ENCODE measurements around the gene POMT1.
"Not testable (repeated sequence)": the region's sequence is repeated elsewhere in the genome, so short reads cannot be mapped to it uniquely, and the experiment has no call there.

POMT1 gene

DNA sequence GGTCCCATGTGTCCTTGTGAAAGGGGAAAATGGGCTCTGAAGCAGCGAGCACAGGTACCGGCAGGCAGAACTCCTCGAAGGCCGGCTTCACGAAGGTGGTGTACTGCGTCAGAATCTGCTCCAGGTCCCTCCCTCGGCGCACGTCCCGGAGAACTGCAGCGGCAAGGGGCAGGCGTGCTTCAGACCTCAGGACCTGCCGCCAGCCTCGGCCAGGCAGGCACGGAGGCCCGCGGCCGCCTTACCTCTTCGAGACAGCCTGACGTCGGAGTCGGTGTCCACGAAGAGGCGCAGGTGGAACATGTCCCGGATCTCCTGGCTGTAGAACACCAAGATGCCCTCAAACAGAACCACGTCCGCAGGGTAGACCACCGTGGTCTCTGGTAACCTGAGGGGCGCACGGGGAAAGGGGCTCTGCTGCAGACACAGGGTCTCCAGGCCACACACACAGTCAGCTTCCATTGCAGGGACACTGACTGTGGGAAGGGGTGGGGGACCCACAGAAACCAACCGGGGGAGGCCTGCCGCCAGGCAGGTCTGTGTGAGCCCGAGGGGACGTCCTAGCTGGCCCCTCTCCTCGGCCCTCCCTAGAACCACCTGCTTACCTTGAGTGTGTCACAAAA lies 26.3 kb downstream of the POMT1 start:
- DNase-seq, result no peak

DNA sequence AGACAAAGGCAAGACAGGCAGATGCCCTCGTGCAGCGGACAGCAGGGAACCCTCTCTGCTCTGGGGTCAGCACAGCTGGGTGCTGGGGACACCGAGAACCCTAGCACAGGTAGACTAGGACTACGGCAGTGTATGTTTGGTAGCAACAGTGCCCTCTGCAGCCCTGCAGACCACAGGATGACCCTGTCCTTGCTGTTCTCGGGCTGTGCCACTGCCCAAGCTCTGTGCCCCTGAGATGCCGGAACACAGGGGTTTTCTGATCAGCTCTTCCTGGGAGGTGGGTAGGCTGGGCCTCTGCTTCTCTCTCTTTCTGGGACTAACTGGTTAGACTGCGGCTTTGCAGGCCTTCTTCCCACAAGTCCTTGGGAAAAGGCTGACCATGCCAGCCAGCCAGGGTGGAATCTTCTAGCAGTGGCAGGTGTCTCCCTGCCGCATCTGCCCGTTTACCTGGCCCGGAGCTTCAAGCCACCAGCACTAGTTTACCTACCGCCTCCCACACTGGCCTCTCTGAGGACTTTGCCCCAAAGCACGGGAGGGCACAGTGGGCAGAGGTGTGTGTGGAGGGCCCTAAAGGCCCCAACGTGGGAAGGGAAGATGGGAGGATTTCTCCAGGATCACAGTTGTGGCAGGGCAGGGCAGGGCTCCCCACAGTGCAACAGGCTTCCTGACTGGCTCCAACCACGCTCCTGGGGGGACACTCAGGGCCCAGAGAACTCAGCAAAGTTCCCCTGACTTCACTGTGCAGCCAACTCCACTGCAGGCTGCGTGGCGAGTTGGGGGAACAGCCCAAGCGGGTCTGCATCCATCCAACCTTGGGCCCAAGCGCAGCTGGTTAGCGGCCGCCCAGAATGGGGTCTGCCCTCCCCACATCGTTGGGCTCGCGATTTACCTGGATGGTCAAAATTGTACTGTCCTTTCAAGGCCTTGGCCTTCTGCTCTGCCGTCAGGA lies 27.2 kb downstream of the POMT1 start:
- DNase-seq, result no peak

DNA sequence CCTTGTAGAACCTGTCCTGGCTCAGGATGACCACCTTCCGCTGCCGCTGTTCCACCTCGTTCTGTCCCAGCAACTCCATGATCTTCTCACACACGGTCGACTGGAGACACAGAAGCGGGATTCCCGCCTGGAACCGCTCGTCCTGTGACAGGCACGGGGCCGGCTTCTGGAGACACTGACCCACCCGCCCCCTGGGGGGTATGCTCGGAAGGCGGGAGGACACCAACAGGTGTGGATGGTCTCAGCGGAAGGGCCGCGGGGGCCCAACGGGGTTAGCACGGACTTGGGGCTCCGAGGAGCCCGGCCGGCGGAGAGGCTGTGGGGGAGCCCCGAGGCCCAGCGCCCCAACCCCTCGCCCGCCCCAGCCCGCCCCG lies 27.8 kb downstream of the POMT1 start:
- DNase-seq, result peak; percentile 23 to 41

DNA sequence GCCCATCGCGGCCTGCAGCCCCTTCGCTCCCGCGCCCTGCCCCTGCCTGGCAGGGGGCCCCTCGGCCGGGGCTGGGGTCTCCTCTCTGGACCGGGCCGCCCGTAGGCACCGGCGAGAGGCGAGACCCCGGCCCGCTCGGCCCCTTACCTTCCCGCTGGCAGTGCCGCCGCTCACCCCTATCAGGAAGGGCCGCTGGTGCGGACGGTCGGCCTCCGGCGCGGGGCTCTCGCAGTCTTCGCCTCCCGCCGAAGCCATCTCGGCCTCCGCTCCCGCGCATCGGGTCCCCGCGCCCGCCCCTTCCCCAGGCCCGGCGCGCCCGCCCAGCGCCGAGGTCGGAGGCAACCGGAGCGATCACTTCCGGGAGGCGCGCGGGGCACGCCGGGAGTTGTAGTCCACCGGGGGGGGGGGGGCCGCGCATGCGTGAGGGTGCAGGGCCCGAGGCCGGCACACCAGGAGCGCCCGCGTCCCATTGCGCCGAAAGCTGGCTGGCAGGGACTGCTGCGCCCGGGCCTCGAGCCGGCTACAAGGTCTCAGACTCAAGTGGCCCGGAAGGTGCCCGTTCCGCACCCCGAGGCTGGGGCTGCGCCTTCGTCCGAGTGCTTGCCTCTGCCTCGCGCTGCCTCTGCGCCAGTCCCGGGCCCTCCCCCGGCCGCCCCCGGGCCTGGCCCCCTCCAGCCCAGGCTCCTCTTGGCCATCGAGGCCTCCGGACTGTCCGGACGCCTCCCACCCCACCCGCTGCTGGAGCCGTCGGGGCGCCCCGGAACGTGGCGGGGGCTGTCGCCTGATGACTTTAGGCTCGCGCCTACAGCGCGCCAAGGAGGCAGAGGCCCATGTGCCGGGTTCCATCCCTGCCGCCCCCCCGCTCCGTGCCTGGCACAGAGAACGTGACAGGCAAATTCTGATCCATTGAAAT lies 28.5 kb downstream of the POMT1 start, which contains the start of gene UCK1:
Gene UCK1, minus strand, starts transcription at position 344 of the 913 bp plus-strand sequence. Its CDS starts 89 bp downstream, at position 255.
- DNase-seq, result peak; percentile 72 to 77

GRCh38 chr9:131534721-131535237 lies 32.1 kb downstream of the POMT1 start:
- no peak for DNase-seq

GRCh38 chr9:131537946-131538345 lies 35.2 kb downstream of the POMT1 start:
- DNase-seq, result no peak

DNA sequence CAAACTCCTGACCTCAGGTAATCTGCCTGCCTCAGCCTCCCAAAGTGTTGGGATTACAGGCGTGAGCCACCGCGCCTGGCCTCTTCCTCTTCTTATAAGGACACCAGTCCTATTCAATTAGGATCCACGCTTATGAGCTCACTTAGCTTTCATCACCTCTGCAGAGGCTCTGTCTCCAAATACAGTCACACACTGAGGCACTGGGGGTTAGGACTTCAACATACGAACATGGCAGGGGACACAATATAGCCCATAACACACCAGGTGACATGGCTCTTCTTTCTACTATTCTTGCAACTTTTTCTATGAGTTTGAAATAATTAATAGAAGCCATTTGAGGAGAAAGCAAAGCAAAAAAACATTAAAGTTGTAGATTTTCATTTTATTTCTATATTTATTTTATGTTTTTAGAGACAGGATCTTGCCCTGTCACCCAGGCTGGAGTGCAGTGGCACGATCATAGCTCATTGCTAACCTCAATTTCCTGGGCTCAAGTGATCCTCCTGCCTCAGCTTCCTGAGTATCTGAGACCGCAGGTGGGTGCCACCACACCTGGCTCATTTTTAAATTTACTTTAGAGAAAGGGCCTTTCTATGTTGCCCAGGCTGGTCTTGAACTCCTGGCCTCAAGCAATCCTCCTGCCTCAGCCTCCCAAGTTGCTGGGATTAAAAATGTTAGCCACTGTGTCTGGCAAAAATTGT lies 36.7 kb downstream of the POMT1 start:
- no peak for DNase-seq

- no peak for DNase-seq
Observed at GRCh38 chr9:131543141-131543540, 40.4 kb downstream of the POMT1 start.

DNA sequence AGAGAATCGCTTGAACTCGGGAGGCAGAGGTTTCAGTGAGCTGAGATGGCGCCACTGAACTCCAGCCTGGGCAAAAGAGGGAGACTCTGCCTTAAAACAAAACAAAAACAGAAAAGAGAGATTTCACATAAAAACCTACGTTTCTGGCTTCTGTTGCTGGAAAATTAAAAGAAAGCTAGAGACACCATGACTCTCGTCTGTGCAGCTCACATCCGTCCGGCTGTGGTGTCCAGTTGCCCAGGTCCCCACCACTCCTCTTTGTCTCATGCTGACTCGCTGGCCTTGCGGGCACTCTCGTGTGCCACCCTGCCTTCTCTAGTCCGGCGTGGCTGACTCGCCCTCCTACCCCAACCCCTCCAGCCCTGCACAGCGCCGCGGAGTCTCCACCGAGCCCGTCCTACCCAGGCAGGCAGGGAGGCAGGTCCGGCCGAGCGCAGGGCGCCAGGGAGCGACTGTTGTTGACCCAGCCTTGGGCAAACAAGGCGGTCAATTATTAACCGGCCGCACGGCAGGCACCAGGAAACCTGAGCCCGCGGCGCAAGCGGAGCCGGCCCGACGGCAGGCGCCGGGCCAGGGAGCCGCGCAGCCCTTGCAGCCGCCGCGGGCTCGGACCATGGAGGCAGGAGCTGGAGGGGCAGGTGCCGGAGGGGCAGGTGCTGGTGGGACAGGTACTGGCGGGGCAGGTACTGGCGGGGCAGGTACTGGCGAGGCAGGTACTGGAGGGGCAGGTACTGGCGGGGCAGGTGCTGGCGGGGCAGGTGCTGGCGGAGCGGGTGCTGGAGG lies 42.5 kb downstream of the POMT1 start, which contains the start of gene PRRT1B:
Gene PRRT1B, plus strand, starts transcription at position 521 of the 783 bp plus-strand sequence. Its CDS starts 93 bp downstream, at position 614.
- no peak for DNase-seq

DNA sequence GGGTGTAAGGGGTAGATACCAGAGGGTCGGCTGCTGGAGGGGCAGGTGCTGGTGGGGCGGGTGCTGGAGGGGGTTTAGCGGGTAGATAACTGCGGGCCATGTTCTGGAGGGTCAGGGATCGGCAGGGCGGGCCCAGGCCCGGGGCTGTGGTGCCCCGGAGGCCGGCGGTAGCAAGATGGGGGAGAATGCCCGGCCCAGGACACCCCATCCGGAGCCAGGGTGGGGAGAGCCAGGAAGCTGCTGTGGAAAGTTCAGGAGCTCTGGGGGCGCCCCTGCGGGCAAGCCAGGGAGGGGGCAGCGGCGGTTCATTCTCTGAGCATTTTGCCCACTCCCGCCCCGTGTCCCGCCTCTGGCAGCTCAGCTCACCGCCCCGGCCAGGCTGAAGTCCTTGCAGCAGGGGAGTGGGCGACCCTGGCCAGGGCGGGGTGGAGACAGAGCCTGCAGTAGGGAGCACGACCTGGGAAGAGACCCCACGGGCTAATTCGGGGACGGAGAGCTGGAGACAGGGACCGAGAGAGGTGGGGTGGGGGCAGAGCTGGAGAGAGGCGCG lies 43.1 kb downstream of the POMT1 start:
- DNase-seq, result no peak

DNA sequence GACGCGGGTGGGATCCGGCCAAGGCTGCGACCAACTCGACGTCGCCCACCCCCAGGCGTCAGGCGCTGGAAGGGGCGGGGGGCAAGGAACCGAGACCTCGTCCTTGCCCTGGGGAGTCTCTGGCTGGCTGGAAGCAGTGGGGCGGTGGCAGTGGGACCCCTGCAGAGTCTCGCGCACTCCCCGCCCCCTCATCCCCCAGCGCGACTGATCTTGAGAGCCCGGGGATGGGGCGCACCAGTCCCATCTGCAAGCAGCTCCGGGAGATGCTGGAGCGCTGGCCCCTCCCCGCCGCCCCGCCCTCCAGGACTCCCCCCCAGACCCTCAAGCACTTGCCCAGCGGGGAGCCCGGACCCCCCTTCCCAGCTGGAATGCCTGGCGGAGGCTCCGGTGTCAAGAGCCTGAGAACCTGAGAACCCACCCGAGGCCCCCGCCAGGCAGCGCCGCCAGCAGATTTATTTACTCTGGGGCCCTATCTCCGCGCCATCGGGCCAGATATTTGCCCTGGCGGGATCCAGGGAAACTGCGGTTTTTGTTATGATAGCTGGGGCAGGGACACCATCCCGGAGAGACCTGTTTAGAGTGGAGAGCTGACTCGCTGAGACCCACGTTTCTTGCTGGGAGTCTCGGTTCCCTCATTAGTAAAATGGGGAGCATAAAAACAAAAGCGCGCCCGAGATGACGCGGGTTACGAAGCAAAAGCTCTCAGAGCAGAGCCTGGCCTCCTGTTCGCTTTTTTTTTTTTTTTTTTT lies 43.8 kb downstream of the POMT1 start:
- DNase-seq, result peak; percentile 28 to 40

DNA sequence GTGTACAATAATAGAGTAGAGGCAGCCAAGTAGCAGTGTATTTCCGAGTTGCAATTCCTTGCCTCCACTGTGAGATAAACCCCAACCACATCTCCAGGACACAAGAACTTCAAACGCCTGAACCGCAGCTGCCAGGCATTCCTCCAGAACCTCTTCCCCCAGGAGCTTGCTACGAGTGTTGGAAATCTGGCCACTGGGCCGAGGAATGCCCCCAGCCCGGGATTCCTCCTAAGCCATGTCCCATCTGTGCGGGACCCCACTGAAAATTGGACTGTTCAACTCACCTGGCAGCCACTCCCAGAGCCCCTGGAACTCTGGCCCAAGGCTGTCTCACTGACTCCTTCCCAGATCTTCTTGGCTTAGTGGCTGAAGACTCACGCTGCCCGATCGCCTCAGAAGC lies 46.5 kb downstream of the POMT1 start:
- not testable (repeated sequence) for DNase-seq

DNA sequence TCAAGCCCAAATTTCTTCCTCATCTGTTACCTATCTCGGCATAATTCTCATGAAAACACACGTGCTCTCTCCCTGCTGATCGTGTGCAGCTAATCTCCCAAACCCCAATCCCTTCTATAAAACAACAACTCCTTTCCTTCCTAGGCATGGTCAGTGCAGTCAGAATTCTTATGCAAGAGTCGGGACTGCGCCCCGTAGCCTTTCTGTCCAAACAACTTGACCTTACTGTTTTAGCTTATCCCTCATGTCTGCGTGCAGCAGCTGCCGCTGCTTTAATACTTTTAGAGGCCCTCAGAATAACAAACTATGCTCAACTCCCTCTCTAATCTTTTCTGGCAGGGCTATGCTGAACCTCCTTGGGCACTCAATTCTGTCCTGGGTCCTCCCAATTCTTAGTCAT lies 47.7 kb downstream of the POMT1 start:
- DNase-seq, result not testable (repeated sequence)

DNA sequence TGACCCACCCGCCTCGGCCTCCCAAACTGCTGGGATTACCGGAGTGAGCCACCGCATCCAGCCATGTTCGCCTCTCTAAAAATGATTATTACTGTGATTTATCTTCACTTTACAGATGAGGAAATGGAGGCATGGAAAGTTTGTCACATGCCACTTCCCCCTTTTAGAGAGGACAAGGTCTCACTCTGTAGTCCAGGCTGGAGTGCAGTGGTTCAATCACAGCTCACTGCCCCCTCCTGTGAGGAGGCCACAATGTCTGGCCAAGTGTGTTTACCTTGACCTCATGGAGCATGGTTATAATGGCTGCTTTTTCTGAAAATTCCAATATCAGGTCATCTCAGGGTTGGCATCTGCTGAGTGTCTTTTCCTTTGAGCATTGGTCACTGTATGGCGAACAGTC lies 49.3 kb downstream of the POMT1 start:
- DNase-seq, result no peak

- no peak for DNase-seq
Observed at GRCh38 chr9:131554087-131554842, 51.5 kb downstream of the POMT1 start.

DNA sequence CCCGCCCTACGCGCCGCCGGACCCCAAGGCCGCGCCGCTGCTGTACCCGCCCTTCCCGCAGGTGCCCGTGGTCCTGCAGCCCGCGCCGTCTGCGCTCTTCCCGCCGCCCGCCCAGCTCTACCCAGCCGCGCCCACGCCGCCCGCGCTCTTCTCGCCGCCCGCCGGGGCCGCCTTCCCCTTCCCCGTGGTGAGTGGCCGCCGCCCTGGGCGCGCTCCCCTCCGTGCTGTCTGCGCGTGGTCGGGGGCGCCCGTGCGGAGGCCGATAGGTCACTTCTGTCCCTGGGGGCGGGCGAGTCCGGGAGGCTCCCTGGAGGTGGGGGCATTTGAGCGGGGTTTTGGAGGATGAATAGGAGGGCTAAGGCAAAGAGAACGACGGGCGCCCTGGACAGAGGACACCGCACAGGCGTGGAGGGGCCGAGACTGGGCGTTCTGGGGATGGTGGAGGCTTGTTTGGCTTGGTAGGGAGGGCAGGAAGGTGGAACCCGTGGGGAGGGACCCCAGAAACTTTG lies 52.2 kb downstream of the POMT1 start:
- DNase-seq, result no peak

DNA sequence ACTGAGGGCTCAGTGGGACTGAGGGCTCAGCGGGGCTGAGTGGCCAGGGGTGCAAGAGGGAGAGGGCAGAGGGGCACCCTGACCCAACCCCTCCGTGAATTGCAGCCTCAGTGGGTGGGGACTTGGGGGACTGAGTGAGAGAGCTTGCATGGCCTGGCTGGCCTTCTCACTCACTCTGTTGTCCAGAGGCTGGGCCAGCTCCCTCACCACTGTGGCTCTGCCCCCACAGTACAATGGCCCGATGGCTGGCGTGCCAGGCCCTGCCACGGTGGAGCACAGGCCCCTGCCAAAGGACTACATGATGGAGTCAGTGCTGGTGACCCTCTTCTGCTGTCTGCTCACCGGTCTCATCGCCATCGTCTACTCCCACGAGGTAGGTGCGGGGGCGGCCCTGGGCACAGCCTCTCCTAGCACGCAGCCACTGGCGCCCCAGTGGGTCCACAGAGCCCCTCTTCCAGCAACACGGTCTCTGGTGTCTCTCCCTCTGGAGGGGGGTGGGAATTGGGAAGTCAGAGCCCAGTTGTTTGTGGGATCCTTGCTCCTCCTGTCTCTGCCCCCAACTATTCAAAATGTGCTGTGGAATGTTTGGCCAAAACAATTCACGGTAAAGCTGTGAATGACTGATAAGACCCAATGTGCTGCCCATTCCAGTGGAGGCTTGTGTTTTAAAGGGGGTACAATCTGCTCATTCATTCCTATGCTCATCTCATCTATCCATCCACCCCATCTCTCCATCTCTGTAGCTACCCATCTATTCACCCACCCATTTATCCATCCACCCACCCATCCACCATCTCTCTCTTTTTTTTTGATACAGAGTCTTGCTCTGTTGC lies 53.3 kb downstream of the POMT1 start:
- no peak for DNase-seq
